ENCODE data around the gene PDZRN3. TPM values are rescaled to one million over a fixed set of nuclear protein-coding genes. Genes with fewer than 3 reads are reported as not detected.

The PDZRN3 gene
- total and polyA plus RNA-seq, 10 donors = 1.5 to 5.5 (median 2.8) TPM

- no peaks in the 10 kb centered on the region for H3K27me3 ChIP-seq (replicated peaks in 1 of 7)
- no peak for DNase-seq
- peaks cover 0 to 18% (median 2%) of the 10 kb centered on the region in 6 donors for H3K4me1 ChIP-seq
- no peaks in the 10 kb centered on the region for H3K9me3 ChIP-seq
- no peaks in the 10 kb centered on the region for H3K36me3 ChIP-seq
- H3K4me3 ChIP-seq = no peak overlapping the region
- peak overlapping the region in 7 of 8 donors; percentile 8 to 76 (median 52) for H3K27ac ChIP-seq
- intact Hi-C loops (cut with DNase I; ENCODE audit: low total_unique reads) = no loop called here
- WGBS, 5 donors = 70 to 77% (median 73%) methylated on average over 5 of the region's 5 CpGs
- TF ChIP-seq POLR2A (IDR thresholded peaks at IDR 0.05) (no peak), CTCF (IDR thresholded peaks at IDR 0.05 in 8 of 11, conservative IDR thresholded peaks at IDR 0.05 in 3 of 11) (no peak), POLR2AphosphoS5 (IDR thresholded peaks at IDR 0.05) (no peak)
These were observed 132.6 kb downstream of the PDZRN3 start for GRCh38 chr3:73492186-73492585.

- intact Hi-C loops (cut with DNase I; ENCODE audit: low total_unique reads) = no loop called here
- Histone ChIP-seq H3K9me3 (no peaks in the 10 kb centered on the region), H3K36me3 (no peaks in the 10 kb centered on the region), H3K27me3 (replicated peaks in 1 of 7) (no peaks in the 10 kb centered on the region), H3K27ac (peak overlapping the region; percentile 26 to 76 (median 56)), H3K4me1 (peaks cover 0 to 19% (median 3%) of the 10 kb centered on the region in 6 donors), H3K4me3 (no peak overlapping the region)
- no peak for DNase-seq
- TF ChIP-seq POLR2AphosphoS5 (IDR thresholded peaks at IDR 0.05) (no peak), POLR2A (IDR thresholded peaks at IDR 0.05) (no peak), CTCF (IDR thresholded peaks at IDR 0.05 in 8 of 11, conservative IDR thresholded peaks at IDR 0.05 in 3 of 11) (no peak)
These were observed 133.5 kb downstream of the PDZRN3 start for GRCh38 chr3:73491287-73491662.

GRCh38 chr3:73490453-73491286, 134.1 kb downstream of the PDZRN3 start:
- Histone ChIP-seq H3K36me3 (no peaks in the 10 kb centered on the region), H3K4me1 (peaks cover 0 to 25% (median 7%) of the 10 kb centered on the region in 6 donors), H3K27ac (peak overlapping the region in 7 of 8 donors; percentile 61 to 76 (median 66)), H3K4me3 (no peak overlapping the region), H3K9me3 (no peaks in the 10 kb centered on the region), H3K27me3 (replicated peaks in 1 of 7) (no peaks in the 10 kb centered on the region)
- DNase-seq = peak; percentile 80
- 41 to 58% (median 57%) methylated on average over 7 to 8 of the region's 8 CpGs for WGBS, 5 donors
- intact Hi-C loops (cut with DNase I; ENCODE audit: low total_unique reads) = no loop called here
- TF ChIP-seq POLR2AphosphoS5 (IDR thresholded peaks at IDR 0.05) (peak in 2 of 3 donors; percentile 73), POLR2A (IDR thresholded peaks at IDR 0.05) (no peak), CTCF (IDR thresholded peaks at IDR 0.05 in 8 of 11, conservative IDR thresholded peaks at IDR 0.05 in 3 of 11) (no peak)

- peak overlapping the region in 7 of 8 donors; percentile 40 to 74 (median 62) for H3K27ac ChIP-seq
- 59 to 70% (median 62%) methylated on average over 4 of the region's 4 CpGs for WGBS, 5 donors
- H3K36me3 ChIP-seq = no peaks in the 10 kb centered on the region
- H3K4me3 ChIP-seq = no peak overlapping the region
- peaks cover 0 to 26% (median 13%) of the 10 kb centered on the region in 6 donors for H3K4me1 ChIP-seq
- TF ChIP-seq POLR2A (IDR thresholded peaks at IDR 0.05) = no peak
- no peak for TF ChIP-seq CTCF (IDR thresholded peaks at IDR 0.05 in 8 of 11, conservative IDR thresholded peaks at IDR 0.05 in 3 of 11)
- TF ChIP-seq POLR2AphosphoS5 (IDR thresholded peaks at IDR 0.05) = no peak
- H3K27me3 ChIP-seq (replicated peaks in 1 of 7) = no peaks in the 10 kb centered on the region
- intact Hi-C loops (cut with DNase I; ENCODE audit: low total_unique reads) = no loop called here
- DNase-seq = no peak
- H3K9me3 ChIP-seq = no peaks in the 10 kb centered on the region
These were observed 138.8 kb downstream of the PDZRN3 start for GRCh38 chr3:73485877-73486330.
